HL-60 (cell line): ENCODE data around the gene HOXC4.

Experiments used
- DNase-seq, 2 experiments: peaks; one replicate each; pipeline ENCODE4 v3.0.0-alpha.2; 2010 to 2020; ENCODE audit warnings: low read depth in 1 of 2, low spot score in 1 of 2
- H3K27ac ChIP-seq: fragments of 250-450 bp; sonication (Bioruptor Pico); replicated peaks from 2 replicates; pipeline ENCODE4 v1.5.1; 2020; ENCODE audit warnings: mild to moderate bottlenecking, moderate library complexity
- H3K27me3 ChIP-seq: fragments of 250-450 bp; sonication (Bioruptor Pico); 2 replicates; pipeline ENCODE4 v1.5.1; 2021; ENCODE audit warnings: mild to moderate bottlenecking, moderate library complexity; ENCODE audit not compliant: insufficient read depth, poor library complexity, severe bottlenecking
- H3K4me3 ChIP-seq: replicated peaks from 2 replicates; pipeline ENCODE4 v1.5.1; 2011; ENCODE audit warnings: mild to moderate bottlenecking, control low read depth, low read length; ENCODE audit not compliant: insufficient read depth
- CTCF ChIP-seq: IDR thresholded peaks from one replicate; pipeline ENCODE4 v1.5.1; 2011; ENCODE audit warnings: low read length, control low read depth, inconsistent platforms; ENCODE audit not compliant: insufficient read depth
- GABPA ChIP-seq: IDR thresholded peaks from 2 replicates; pipeline ENCODE4 v1.6.1; 2012; ENCODE audit warnings: low read depth
- POLR2AphosphoS5 ChIP-seq: IDR thresholded peaks from 2 replicates; pipeline ENCODE4 v1.6.1; 2012; ENCODE audit warnings: low read depth
- REST ChIP-seq: IDR thresholded peaks from 2 replicates; pipeline ENCODE4 v1.6.1; 2012; ENCODE audit warnings: low read depth; ENCODE audit not compliant: insufficient replicate concordance
- SPI1 ChIP-seq: IDR thresholded peaks from 2 replicates; pipeline ENCODE4 v1.6.1; 2012; ENCODE audit warnings: low read depth, mild to moderate bottlenecking, borderline replicate concordance

The HOXC4 gene

GRCh38 chr12:54032627-54033100 is 21.0 kb upstream of the HOXC4 start, which contains the start of gene HOXC5:
HOXC5 (plus strand) TSS chr12:54033050; CDS start chr12:54033123, 73 bp downstream.
- TF ChIP-seq SPI1 (no peak), REST (no peak), CTCF (peak; percentile 73), POLR2AphosphoS5 (no peak)
- DNase-seq = peak; percentile 32 to 68
- Histone ChIP-seq H3K4me3 (no peak within 1 kb of the TSS), H3K27me3 (peaks cover 91% of the 10 kb centered on the region), H3K27ac (no peak within 1 kb of the TSS)

- H3K27ac ChIP-seq = no peak overlapping the region
Observed at GRCh38 chr12:54033106-54033979, 20.3 kb upstream of the HOXC4 start.

More at GRCh38 chr12:54033106-54033979, 20.3 kb upstream of the HOXC4 start:
- TF ChIP-seq REST (no peak), SPI1 (no peak), CTCF (no peak), GABPA (no peak), POLR2AphosphoS5 (no peak)
- no peak overlapping the region for H3K4me3 ChIP-seq
- H3K27me3 ChIP-seq = peaks cover 93% of the 10 kb centered on the region
- no peak for DNase-seq
